Testis (tissue), 2 donors: Measurements from ENCODE around the gene CCL26.

Experiments used
- POLR2A ChIP-seq: fragments of 450-650 bp; IDR thresholded peaks from one replicate; pipeline ENCODE4 v1.6.1; 2017; ENCODE audit warnings: antibody characterized with exemption, mild to moderate bottlenecking, moderate library complexity
- TF ChIP-seq, protein P1 (sequence below), 3 experiments: fragments of 450-650 bp in 2 of 3; fragments of 200-600 bp in 1 of 3; sonication (generic) in 1 of 3; IDR thresholded peaks; one replicate each; pipeline ENCODE4 v1.5.1; 2016 to 2019; ENCODE audit warnings: antibody characterized with exemption in 3 of 3, mild to moderate bottlenecking in 2 of 3, moderate library complexity in 1 of 3

DNA sequence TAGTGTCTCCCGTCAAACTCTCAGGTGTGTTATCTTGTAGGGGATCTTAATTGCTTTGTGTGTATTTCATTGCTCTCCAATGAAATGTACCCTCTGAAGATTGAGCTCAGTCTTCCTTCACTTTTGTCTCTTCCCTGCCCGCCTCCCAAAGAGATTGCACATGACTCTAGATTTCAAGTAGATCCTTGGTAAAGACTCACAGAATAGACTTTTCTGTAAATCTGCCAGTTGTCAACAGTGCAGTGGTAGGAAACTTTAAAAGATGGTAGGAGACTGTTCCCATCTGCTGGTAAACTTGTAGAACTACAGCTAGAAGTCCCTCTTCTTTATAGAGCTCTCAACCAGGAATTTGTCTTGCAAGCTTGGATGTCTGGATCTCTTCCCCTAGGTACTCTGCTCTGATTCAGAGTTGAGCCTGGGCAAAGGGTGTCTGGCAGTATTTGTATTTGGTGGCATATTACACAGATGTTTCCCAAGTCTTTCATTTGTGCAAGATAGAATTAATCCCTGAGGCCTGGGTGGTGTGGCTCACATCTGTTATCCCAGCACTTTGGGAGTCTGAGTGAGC is 9.6 kb downstream of the CCL26 start:
- TF ChIP-seq, protein P1, sequence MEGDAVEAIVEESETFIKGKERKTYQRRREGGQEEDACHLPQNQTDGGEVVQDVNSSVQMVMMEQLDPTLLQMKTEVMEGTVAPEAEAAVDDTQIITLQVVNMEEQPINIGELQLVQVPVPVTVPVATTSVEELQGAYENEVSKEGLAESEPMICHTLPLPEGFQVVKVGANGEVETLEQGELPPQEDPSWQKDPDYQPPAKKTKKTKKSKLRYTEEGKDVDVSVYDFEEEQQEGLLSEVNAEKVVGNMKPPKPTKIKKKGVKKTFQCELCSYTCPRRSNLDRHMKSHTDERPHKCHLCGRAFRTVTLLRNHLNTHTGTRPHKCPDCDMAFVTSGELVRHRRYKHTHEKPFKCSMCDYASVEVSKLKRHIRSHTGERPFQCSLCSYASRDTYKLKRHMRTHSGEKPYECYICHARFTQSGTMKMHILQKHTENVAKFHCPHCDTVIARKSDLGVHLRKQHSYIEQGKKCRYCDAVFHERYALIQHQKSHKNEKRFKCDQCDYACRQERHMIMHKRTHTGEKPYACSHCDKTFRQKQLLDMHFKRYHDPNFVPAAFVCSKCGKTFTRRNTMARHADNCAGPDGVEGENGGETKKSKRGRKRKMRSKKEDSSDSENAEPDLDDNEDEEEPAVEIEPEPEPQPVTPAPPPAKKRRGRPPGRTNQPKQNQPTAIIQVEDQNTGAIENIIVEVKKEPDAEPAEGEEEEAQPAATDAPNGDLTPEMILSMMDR (IDR thresholded peaks at IDR 0.05), result peak; percentile 41 to 69 (median 68)
- TF ChIP-seq POLR2A, result no peak
